HG02571 (cell line): ENCODE results near the gene METTL14.

ENCODE experiments used
- ATAC-seq: cut with Tn5 transposase; IDR thresholded peaks from one replicate; pipeline ENCODE4 v1.9.1; 2021; ENCODE audit warnings: mild to moderate bottlenecking, moderate library complexity; ENCODE audit not compliant: unreplicated experiment

Gene METTL14

GRCh38 chr4:118756958-118757357 is 71.8 kb downstream of the METTL14 start:
- ATAC-seq, result no peak

GRCh38 chr4:118757761-118758251 is 72.6 kb downstream of the METTL14 start:
- no peak for ATAC-seq

- ATAC-seq, result no peak
Observed at GRCh38 chr4:118758293-118758692, 73.1 kb downstream of the METTL14 start.

- no peak for ATAC-seq
Observed at GRCh38 chr4:118759481-118759880, 74.3 kb downstream of the METTL14 start.

- peak; percentile 46 for ATAC-seq
Observed at GRCh38 chr4:118760092-118760491, 74.9 kb downstream of the METTL14 start.

- peak; percentile 97 for ATAC-seq
Observed at GRCh38 chr4:118760493-118760892, 75.3 kb downstream of the METTL14 start.

GRCh38 chr4:118761397-118762016 is 76.3 kb downstream of the METTL14 start:
- no peak for ATAC-seq

- ATAC-seq, result no peak
Observed at GRCh38 chr4:118762155-118762554, 77.0 kb downstream of the METTL14 start.

GRCh38 chr4:118762730-118763477 is 77.7 kb downstream of the METTL14 start:
- ATAC-seq, result no peak
